ENCODE data around the gene PDZD2.
"Not testable (repeated sequence)": the region's sequence is repeated elsewhere in the genome, so short reads cannot be mapped to it uniquely, and the experiment has no call there.

The PDZD2 gene

GRCh38 chr5:31733371-31733770, 94.4 kb downstream of the PDZD2 start:
- DNase-seq (ENCODE audit: low read depth): no peak

- no peak for DNase-seq (ENCODE audit: low read depth)
These were observed 97.2 kb downstream of the PDZD2 start for GRCh38 chr5:31736127-31736526.

DNA sequence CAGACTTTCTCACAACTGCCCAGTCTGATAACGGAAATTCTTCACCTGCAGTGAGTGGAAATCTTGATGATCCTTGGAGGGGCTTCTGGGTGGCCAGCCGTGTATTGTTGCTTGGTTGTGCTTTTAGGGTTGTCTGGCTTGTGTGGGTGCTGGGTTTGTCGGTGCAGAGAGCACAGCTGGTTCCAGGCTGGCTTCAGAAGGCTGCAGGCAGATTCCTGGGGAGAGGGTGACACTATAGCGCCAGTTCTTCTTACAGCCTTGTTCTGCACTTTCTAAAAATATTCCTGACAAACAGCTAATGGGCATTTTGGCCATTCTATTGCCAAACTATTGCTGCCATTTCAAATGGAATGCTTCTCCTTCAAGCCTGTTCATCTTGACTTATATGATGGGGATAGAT, 99.3 kb downstream of the PDZD2 start:
- no peak for DNase-seq (ENCODE audit: low read depth)

DNA sequence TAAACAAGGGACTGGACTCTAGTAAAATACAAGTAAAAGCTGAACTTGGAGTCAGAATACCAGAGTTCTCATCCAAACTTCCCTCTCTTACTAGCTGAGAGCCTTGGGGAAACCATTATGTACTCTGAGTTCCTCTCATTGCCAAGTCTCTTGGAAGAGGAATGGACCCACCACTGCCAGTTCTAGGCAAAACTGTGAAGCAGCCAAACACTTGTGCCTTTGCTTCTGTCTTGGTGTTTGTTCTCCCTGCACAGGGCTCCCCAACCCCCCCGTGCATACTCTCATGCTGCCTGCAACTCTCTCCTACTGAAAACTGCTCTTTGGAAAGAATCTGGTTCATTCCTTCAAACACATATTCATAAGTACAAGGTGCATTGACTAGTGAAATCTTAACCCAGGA, 102.6 kb downstream of the PDZD2 start:
- DNase-seq (ENCODE audit: low read depth): no peak

GRCh38 chr5:31743678-31744077, 104.7 kb downstream of the PDZD2 start:
- no peak for DNase-seq (ENCODE audit: low read depth)

DNA sequence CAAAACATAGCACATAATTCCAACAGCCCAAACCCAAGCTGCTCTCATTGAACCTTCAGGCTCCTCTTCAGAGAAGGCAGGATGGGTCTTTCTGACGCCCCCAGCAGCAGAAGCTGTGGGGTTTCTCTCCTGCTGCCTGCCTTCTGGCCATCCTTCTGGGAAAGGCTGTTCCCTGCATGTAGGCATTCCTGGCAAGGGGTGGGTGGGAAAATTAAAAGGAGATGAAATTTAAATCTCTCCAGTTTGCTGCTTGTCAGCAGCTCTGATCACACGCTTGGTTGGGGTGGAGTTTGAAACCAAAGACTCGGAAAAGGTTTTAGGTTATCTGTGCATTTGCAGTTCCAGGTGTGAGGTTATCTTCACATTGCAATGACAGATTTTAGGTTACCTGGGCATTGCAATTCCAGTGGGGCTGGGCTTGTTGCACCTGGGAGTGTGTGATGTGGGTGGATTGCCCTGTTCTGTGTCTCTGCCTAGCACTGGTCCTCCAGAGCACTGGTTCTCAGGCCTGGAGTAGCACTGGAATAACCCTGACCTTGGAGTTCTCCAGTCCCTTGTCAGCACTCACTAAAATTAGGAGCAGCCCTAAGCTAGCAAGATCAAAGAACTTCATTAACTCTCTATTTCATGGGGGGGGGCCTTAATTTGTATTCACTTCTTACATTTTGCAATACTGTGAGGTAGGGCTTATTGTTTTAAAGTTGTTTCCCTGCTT, 109.7 kb downstream of the PDZD2 start:
- no peak for DNase-seq (ENCODE audit: low read depth)

GRCh38 chr5:31750215-31750614, 111.3 kb downstream of the PDZD2 start:
- DNase-seq (ENCODE audit: low read depth): no peak

DNA sequence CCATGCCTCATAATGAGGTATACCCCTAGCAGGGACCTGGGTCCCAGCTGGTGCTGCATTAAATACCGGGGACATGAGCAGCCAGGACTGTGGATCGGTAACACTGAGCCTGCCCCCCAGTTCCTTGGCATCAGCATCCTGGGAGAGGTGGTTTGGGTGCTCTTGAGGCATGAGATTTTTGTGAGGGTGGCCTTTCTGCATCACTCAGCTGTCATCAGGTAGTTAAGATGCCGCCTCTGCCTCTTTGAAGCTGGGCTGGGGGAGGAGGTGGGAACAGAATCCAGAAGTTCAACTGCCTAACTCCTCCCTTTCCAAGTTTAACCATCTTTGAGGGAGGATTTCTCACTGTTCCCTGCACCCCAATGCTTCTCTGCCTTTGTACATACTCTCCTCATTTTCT, 112.7 kb downstream of the PDZD2 start:
- no peak for DNase-seq (ENCODE audit: low read depth)

DNA sequence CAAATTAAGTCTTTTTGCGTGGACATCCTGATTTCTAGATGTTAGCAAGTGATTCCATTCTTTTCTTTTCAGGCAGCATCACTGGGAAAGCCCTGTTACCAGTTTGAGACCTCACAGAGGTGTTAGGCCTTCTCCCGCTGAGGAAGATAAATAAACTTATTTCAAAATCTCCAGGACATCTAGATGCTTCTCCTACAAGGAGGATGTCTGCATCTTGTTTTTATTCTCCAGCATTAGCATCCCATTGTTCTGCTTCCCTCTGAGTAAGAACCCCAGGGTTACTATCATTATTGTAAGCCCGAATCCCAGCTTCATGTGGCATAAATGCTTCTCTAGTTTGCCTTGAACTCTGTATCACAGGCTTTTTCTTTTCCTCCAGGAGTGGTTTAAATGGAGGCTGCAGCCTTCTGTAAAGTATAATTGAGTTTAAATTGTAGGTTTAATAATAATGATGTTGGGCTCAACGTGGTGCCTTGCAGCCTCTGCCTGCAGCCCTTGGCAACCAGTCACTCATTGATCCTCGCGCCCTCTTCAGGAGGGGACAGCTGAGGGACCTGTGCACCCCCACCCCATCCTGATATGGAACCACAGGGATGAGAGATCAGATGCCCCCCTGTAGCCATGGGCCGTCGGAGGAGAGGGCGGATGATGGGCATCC, 114.9 kb downstream of the PDZD2 start:
- no peak for DNase-seq (ENCODE audit: low read depth)

- DNase-seq (ENCODE audit: low read depth): no peak
These were observed 115.4 kb downstream of the PDZD2 start for GRCh38 chr5:31754358-31754704.

GRCh38 chr5:31754741-31755675, 116.1 kb downstream of the PDZD2 start:
- no peak for DNase-seq (ENCODE audit: low read depth)

- DNase-seq (ENCODE audit: low read depth): no peak
These were observed 116.8 kb downstream of the PDZD2 start for GRCh38 chr5:31755676-31756230.

DNA sequence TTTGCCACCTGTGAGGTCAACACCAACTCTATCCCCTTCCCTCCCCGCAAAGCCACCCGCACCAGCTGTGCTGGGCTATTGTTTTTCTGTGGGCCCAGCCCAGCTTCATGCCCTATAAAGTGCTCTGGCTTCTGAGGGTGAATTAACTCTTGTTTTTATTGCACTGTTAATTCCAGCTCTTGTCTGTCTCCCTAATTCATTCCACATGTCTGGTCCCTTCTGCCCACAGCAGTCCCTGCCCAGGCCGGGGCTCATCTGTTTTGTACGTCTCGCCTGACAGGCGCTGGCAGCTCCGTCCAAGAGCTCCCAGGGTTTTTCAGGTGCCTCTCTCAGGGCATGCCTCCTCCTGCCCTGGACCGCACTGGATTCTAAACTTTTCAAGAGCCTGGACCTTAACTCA, 118.9 kb downstream of the PDZD2 start:
- no peak for DNase-seq (ENCODE audit: low read depth)

DNA sequence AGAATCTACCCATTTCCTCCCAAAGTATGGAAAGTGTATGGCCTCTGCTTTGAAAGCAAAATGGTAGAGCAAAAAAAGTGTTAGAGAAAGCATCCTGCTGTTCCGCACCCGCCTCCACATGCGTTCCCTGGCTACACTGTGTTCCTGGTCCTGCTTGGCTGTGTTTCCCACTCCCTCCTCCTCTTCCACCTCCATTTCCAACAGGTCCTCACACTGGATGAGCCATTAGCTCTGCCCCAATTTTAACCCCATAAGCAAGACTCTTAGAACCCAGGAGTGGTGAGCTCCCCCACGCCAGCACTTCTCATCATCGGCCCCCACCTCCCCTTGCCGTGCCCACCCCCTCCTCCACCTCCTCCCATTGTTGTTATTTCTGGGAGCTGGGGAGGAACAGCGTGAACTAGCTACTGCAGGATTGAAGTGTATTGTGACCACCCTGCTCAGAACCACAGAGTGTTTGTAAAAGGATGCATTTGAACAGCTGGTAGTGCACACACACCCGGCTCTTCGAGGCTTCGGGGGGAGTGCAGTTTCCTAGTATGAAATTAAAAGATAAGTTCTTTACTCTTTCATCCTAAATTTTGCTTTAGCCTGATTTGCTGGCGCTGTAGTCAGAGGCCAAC, 120.0 kb downstream of the PDZD2 start:
- no peak for DNase-seq (ENCODE audit: low read depth)

GRCh38 chr5:31759925-31760324, 121.0 kb downstream of the PDZD2 start:
- no peak for DNase-seq (ENCODE audit: low read depth)

DNA sequence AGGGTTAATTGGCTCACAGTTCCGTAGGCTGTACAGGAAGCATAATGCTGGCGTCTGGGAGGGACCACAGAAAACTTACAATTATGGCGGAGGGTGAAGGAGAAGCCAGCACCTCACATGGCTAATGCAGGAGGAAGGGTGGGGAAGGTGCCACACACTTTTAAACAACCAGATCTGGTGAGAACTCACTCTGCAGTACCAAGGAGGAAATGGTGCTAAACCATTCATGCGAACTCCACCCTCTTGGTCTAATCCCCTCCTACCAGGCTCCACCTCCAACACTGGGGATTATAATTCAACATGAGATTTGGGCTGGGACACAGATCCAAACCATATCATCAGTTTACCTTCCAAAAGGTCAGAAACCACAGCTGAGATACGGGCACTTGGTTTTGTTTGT, 122.9 kb downstream of the PDZD2 start:
- no peak for DNase-seq (ENCODE audit: low read depth)

DNA sequence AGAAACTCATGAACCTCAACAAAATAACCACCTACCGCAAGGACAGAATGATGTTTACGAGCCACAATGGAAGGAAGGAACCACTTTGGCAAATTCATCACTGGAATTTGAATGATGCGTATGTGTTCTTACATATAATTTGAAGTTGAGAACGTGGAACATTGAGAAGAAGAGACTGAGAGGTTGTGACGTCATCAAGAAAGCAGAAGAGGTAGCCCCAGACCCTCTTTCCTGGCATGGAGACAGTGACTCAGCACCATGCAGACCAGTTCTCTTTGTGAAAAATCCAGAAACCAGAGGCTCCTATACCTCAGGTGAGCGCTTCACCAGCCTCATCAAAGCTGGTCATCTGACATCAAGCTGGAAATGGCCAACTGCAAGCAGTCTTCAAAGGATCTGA, 124.5 kb downstream of the PDZD2 start:
- no peak for DNase-seq (ENCODE audit: low read depth)

DNA sequence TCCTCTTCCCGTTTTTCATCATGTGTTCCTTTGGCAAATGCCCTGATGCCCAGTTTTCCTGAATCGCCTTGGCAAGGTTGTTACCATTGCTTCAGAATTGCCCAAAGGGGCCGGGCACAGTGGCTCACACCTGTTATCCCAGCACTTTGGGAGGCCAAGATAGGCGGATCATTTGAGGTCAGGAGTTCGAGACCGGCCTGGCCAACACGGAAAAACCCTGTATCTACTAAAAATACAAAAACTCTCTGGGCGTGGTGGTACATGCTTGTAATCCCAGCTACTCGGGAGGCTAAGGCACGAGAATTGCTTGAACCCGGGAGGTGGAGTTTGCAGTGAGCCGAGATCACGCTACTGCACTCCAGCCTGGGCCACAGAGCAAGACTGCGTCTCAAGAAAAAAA, 125.8 kb downstream of the PDZD2 start:
- DNase-seq (ENCODE audit: low read depth): not testable (repeated sequence)

GRCh38 chr5:31767335-31768031, 128.6 kb downstream of the PDZD2 start:
- no peak for DNase-seq (ENCODE audit: low read depth)

GRCh38 chr5:31768046-31768445, 129.1 kb downstream of the PDZD2 start:
- no peak for DNase-seq (ENCODE audit: low read depth)

DNA sequence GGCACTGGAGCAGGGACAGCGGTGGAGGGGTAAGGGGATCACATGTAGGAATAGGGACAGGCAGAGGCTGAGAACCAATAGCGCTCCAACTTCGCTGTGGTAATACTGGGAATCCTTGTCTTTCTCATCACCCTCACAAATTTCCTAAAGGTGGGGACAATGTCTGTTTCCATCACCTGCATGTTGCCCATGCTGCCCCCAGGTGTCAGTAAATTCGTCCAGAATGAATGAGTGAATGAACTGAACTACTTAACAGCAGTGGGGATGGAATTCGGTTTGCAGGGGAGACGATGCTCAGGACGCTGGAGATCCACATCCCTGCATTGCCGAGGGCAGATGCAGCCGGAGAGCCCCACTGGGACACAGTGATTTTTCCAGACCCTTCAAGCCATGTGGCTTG, 129.9 kb downstream of the PDZD2 start:
- DNase-seq (ENCODE audit: low read depth): no peak

DNA sequence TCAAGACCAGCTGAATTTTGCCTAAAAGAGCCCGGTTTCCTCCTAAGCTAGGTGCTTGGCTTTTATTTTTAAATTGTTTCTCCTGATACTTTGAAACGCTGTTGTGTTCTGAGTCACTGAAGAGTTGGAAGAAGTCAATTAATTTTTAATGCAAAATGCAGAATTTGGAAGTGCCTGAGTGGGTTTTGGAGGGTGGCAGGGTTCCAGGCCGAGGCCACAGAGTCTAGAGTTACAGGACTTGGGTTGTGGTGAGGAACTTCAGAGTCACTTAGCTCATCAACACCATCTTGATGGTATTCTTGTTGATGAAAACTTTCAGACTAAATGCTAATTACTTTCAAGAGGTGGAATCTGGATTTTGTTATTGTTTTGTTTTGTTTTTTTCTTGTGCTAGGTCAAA, 130.6 kb downstream of the PDZD2 start:
- DNase-seq (ENCODE audit: low read depth): no peak
